PFSK-1 (cell line): ENCODE results near the gene C17orf107.

Experiments used
- FOXP2 ChIP-seq: optimal IDR thresholded peaks from 2 replicates; pipeline ENCODE3; 2011; ENCODE audit warnings: borderline replicate concordance, control low read depth, inconsistent platforms; ENCODE audit not compliant: insufficient read depth; ENCODE audit errors: extremely low read length, extremely low read depth
- POLR2AphosphoS5 ChIP-seq: IDR thresholded peaks from 2 replicates; pipeline ENCODE4 v1.6.1; 2012; ENCODE audit warnings: low read depth, mild to moderate bottlenecking, control low read depth, low read length, moderate library complexity
- REST ChIP-seq, 2 experiments: IDR thresholded peaks; 2 replicates each; pipeline versions ENCODE4 v1.6.1 to v1.8.0; 2011 to 2012; ENCODE audit warnings: low read depth in 2 of 2, low read length in 2 of 2, control low read depth in 1 of 2, inconsistent platforms in 1 of 2, mild to moderate bottlenecking in 1 of 2, moderate library complexity in 1 of 2; ENCODE audit not compliant: insufficient read depth in 1 of 2
- SIN3A ChIP-seq: IDR thresholded peaks from 2 replicates; pipeline ENCODE4 v1.6.1; 2012; ENCODE audit warnings: mild to moderate bottlenecking, low read length, moderate library complexity, borderline replicate concordance; ENCODE audit not compliant: insufficient read depth
- TAF1 ChIP-seq: IDR thresholded peaks from 2 replicates; pipeline ENCODE4 v1.6.1; 2012; ENCODE audit warnings: low read length, control low read depth, borderline replicate concordance; ENCODE audit not compliant: insufficient read depth

C17orf107 gene

GRCh38 chr17:4933646-4934045 lies 34.3 kb downstream of the C17orf107 start:
- no peak for TF ChIP-seq POLR2AphosphoS5
- TF ChIP-seq REST (IDR thresholded peaks at IDR 0.05; ENCODE audit: insufficient read depth in 1 of 2, low read depth in 2 of 2, low read length in 2 of 2): no peak
- no peak for TF ChIP-seq SIN3A

- TF ChIP-seq POLR2AphosphoS5 (peak; percentile 75), SIN3A (no peak), FOXP2 (peak; percentile 41), REST (IDR thresholded peaks at IDR 0.05; ENCODE audit: insufficient read depth in 1 of 2, low read depth in 2 of 2, low read length in 2 of 2) (peak; percentile 28 to 68; a peak in 2 of 4 replicates)
These were observed 35.0 kb downstream of the C17orf107 start for GRCh38 chr17:4934173-4934979.

- TF ChIP-seq REST (IDR thresholded peaks at IDR 0.05; ENCODE audit: insufficient read depth in 1 of 2, low read depth in 2 of 2, low read length in 2 of 2) (no peak), TAF1 (no peak), FOXP2 (no peak), POLR2AphosphoS5 (no peak; the same call in 1 of the 2 replicates), SIN3A (no peak)
These were observed 36.3 kb downstream of the C17orf107 start for GRCh38 chr17:4935650-4936049.

- peak; percentile 23; the same call in 1 of the 2 replicates for TF ChIP-seq POLR2AphosphoS5
- no peak for TF ChIP-seq FOXP2
These were observed 37.1 kb downstream of the C17orf107 start for GRCh38 chr17:4936436-4936835.

- TF ChIP-seq FOXP2: no peak
- TF ChIP-seq POLR2AphosphoS5: no peak
- no peak for TF ChIP-seq TAF1
These were observed 38.2 kb downstream of the C17orf107 start for GRCh38 chr17:4937553-4937952.

- TF ChIP-seq POLR2AphosphoS5: no peak
- no peak for TF ChIP-seq REST (IDR thresholded peaks at IDR 0.05; ENCODE audit: insufficient read depth in 1 of 2, low read depth in 2 of 2, low read length in 2 of 2)
- TF ChIP-seq SIN3A: no peak
- TF ChIP-seq FOXP2: no peak
- no peak for TF ChIP-seq TAF1
These were observed 38.7 kb downstream of the C17orf107 start for GRCh38 chr17:4938069-4938491.
